ENCODE data around the gene AKR1C2.
"Not testable (repeated sequence)": the region's sequence is repeated elsewhere in the genome, so short reads cannot be mapped to it uniquely, and the experiment has no call there.

The AKR1C2 gene

GRCh38 chr10:4961558-4961957 is 42.1 kb downstream of the AKR1C2 start:
- DNase-seq (ENCODE audit: low read depth, low spot score), result not testable (repeated sequence)

- DNase-seq (ENCODE audit: low read depth, low spot score), result not testable (repeated sequence)
Measured at GRCh38 chr10:4956955-4957645, 46.6 kb downstream of the AKR1C2 start.

- not testable (repeated sequence) for DNase-seq (ENCODE audit: low read depth, low spot score)
Measured at GRCh38 chr10:4956088-4956487, 47.6 kb downstream of the AKR1C2 start.

- DNase-seq (ENCODE audit: low read depth, low spot score), result no peak
Measured at GRCh38 chr10:4953405-4953804, 50.3 kb downstream of the AKR1C2 start.

- not testable (repeated sequence) for DNase-seq (ENCODE audit: low read depth, low spot score)
Measured at GRCh38 chr10:4951512-4952162, 52.0 kb downstream of the AKR1C2 start.

- DNase-seq (ENCODE audit: low read depth, low spot score), result peak; percentile 60
Measured at GRCh38 chr10:4947635-4948596, 55.7 kb downstream of the AKR1C2 start.

- no peak for DNase-seq (ENCODE audit: low read depth, low spot score)
Measured at GRCh38 chr10:4947039-4947634, 56.5 kb downstream of the AKR1C2 start.

GRCh38 chr10:4945766-4946717 is 57.6 kb downstream of the AKR1C2 start:
- DNase-seq (ENCODE audit: low read depth, low spot score), result no peak

GRCh38 chr10:4944841-4945240 is 58.8 kb downstream of the AKR1C2 start:
- DNase-seq (ENCODE audit: low read depth, low spot score), result no peak

GRCh38 chr10:4943821-4944220 is 59.8 kb downstream of the AKR1C2 start:
- no peak for DNase-seq (ENCODE audit: low read depth, low spot score)

GRCh38 chr10:4943416-4943815 is 60.2 kb downstream of the AKR1C2 start:
- not testable (repeated sequence) for DNase-seq (ENCODE audit: low read depth, low spot score)

- not testable (repeated sequence) for DNase-seq (ENCODE audit: low read depth, low spot score)
Measured at GRCh38 chr10:4942931-4943330, 60.7 kb downstream of the AKR1C2 start.

GRCh38 chr10:4941540-4942330 is 61.9 kb downstream of the AKR1C2 start:
- no peak for DNase-seq (ENCODE audit: low read depth, low spot score)

- not testable (repeated sequence) for DNase-seq (ENCODE audit: low read depth, low spot score)
Measured at GRCh38 chr10:4940909-4941308, 62.7 kb downstream of the AKR1C2 start.

GRCh38 chr10:4940073-4940428 is 63.6 kb downstream of the AKR1C2 start:
- not testable (repeated sequence) for DNase-seq (ENCODE audit: low read depth, low spot score)

GRCh38 chr10:4939224-4940072 is 64.2 kb downstream of the AKR1C2 start:
- no peak for DNase-seq (ENCODE audit: low read depth, low spot score)

Data from brain pericyte (primary cell).